HG03039 (cell line): ENCODE measurements around the gene UNC13C.
A peak's percentile ranks its signal among the peaks of the same experiment; 100 is the strongest.

ENCODE experiments used
- ATAC-seq: cut with Tn5 transposase; IDR thresholded peaks from one replicate; pipeline ENCODE4 v1.9.1; 2021; ENCODE audit warnings: mild to moderate bottlenecking, moderate library complexity; ENCODE audit not compliant: unreplicated experiment

Gene UNC13C

DNA sequence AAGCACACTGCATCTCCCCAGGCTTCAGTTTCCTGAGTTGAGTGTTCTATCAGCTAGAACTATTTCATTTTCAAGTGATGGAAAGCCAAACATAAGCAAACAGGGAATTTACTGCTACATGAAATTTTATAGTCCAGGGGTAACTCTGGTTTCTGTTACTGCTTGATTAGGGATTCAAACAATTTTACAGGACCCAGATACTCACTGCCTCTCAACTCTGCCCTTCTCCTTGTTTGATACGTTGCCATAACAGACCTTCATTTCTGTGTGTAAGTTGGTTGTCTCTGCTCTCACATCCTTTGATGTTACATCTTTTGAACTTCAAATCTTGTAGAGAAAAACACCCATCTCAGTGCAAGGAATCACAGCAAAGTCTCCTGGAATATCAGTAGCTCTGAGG, 572.7 kb downstream of the UNC13C start:
- no peak for ATAC-seq

DNA sequence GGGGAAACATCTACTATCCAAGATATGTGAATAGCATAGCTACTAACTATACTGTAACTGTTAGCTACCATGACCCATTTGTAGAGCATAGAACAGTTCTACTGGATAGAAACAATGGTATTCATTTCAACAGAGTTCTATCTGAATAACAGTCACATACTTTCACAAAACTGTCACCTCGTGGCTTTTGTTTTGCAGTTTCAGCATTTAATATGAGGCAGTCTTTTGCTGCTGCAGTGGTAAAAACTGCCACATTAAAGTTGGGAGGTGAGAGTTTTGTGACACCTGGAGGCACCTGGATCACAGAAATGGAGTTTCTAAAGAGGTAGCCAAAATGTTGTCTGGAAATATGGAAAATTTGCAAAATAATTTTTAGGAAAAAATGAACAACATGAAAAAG, 578.0 kb downstream of the UNC13C start:
- no peak for ATAC-seq

- ATAC-seq, result no peak
These were observed 581.3 kb downstream of the UNC13C start for GRCh38 chr15:54559405-54560069.

DNA sequence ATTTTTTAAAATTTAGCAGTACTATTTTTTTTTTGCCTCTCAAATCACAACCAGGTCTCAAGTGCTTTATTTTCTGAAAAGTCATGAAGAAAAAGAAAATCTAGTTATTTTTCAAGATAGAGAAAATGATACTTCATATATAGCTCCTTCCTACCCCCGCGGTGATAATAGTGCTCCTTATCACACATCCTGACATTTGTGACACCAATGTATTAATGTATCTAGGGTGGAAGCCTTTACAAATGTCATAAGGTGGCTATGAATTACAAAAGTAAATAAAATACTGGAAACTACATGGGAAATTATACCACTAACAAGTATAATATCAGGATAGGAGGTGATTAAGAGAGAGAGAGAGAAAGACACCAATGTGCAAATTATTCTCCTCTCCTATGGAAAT, 582.2 kb downstream of the UNC13C start:
- no peak for ATAC-seq

DNA sequence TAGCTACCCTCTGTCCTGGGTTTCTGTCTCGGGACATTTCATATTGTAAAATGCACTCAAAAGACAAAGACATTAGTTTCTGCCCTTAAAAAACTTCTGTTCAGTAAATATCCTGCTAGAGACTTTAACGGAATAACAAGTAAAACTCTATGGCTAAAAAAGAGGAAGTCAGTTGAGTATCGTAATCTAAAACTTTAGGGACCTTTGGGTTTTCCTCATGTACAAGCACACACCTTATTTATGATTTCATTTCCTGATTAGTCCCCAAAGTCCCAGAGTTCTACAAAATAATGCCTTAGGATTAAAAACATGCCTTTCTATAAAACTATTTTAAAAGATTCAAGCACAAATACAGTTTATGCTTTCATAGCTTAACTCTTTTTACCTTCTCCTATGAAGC, 585.9 kb downstream of the UNC13C start:
- ATAC-seq, result no peak

- no peak for ATAC-seq
These were observed 588.4 kb downstream of the UNC13C start for GRCh38 chr15:54566654-54567053.

GRCh38 chr15:54567408-54568035, 589.3 kb downstream of the UNC13C start:
- ATAC-seq, result no peak

- ATAC-seq, result no peak
These were observed 590.1 kb downstream of the UNC13C start for GRCh38 chr15:54568381-54568780.

DNA sequence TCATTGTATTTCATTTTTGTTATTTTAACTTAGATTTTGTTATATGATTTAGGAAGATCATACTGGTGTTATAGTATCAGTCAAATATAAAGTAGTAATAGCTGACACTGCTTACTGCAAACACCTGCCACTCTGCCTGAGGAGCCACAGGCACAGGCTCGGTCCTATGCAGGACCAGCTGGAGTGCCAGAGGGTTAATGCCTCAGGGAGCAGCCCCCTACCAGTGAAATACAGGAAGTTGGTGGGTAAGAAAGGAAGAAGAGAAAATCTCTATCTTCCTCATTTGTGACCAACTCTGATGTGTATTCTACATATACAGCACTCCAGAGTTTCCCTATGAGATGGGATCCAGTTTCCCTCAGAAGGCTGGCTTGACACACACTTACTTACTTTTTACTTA, 593.3 kb downstream of the UNC13C start:
- ATAC-seq, result no peak

- ATAC-seq, result no peak
These were observed 597.3 kb downstream of the UNC13C start for GRCh38 chr15:54575586-54575985.

DNA sequence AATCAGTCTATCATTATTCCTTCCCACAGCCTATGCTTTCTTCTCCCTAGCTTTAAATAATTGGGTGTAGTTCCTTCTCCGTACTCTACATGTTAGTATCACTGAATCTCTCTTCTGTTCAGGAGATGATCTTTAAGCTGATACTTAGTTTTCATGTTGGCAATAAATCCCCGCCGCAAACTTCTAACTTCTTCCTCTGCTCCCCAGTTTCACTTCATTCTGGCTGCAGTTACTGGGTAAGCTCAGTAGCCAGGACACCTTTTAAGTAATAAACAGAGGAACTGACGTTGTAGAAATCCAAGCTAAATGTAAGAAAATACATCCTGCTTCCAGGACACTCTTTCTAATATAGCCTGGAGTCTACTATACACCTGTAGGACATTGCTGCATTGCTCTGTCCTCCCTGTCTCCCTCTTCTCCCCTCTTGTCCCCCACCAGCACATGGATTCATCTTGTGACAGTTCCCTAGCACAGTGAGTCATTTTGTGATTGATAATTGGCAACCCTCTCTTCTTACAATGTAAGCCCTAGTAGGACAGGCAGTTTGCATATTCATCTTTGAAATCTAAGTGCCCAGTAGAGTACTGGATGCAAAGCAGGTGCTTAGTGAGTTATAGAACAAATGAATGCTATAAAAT, 598.2 kb downstream of the UNC13C start:
- no peak for ATAC-seq

GRCh38 chr15:54577476-54578250, 599.4 kb downstream of the UNC13C start:
- ATAC-seq, result no peak

DNA sequence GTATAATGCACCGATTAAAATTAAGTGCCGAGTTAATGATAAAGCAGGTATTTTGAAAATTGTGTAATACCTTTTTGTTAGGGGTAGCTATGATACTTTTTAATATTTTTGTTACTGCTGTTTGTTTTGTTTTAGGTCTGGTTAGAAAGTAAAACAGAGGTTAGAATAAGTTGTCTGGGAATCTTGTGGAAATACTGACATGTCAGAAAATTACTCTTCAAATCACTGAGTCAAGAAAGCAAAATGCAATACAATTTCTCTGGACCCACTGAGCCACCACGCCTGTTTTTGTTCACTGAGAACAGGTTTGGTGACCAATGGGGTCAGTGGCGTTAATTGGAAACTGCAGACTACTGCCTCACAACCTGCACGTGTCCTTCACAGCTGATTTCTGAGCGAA, 601.6 kb downstream of the UNC13C start:
- ATAC-seq, result no peak

DNA sequence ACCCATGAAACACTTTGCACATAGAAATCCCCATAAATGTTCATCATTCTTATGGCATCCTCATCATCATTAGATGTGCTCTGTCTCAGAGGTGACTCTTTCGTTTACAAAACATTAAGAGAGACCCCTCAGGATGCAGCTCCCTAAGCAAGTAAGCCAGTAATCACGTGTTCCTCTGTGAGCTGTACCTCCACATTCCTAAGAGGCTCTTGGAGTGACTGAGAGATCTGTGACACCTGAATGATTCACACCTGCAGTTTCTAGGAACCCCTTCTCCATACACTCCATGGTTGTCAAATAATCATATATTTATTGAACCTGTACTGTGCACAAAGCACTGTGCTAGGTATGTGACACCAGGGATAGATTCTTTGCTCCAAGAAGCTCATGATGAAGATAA, 602.4 kb downstream of the UNC13C start:
- ATAC-seq, result no peak

DNA sequence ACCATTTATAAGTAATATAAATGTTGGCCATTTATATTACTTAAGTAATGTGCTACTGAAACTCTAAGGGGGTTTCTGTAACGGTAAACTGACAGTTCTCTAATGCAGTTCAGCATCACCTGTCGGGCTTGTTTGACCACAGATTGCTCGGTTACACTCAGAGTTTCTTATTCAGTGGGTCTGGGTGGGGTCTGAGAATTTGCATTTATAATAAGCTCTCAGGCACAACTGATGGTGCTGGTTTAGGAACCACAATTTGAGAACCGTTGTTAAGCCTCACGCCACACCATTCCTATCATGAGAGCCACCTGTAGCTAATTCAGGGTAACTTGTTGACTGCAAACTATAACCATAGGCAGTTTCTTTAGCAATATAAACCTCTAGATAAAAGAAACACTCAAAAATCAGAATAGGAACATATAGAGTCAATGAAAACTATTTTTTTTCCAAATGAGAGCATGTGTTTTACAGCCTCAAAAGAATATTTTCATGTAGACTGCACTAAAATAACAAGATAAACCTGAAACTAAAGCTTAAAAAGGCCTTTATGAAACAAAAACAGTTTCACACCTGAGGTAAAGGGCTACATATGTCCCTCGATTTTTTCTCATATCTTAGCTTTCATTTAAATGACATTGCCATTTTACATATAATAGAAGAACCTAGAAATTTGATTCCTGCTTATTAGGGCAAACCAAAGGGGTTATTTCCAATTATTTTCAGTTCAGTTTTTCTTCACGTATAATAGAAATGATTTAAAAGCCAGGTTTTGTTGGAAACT, 604.8 kb downstream of the UNC13C start:
- peak; percentile 44 for ATAC-seq

- ATAC-seq, result no peak
These were observed 606.8 kb downstream of the UNC13C start for GRCh38 chr15:54585063-54585462.

GRCh38 chr15:54594115-54594514, 615.9 kb downstream of the UNC13C start:
- no peak for ATAC-seq

DNA sequence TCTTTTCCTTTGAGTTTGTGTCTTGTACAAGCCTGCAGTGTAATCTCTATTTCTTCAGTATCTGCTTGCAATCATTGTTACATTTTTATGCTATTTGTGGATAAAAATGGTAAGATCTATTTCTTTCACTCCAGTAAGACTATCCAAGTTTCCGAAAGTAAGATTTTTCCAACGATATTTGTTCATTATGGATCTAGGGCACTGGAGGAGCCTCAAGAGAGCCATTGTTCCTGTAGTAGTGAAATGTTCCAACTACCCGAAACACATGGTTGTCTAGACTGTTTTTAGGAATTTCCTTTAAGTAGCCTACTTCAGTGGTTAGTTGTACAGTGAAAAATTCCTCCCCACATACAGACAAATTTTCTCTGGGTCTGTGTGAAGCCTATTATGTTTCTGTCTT, 621.1 kb downstream of the UNC13C start:
- ATAC-seq, result no peak

DNA sequence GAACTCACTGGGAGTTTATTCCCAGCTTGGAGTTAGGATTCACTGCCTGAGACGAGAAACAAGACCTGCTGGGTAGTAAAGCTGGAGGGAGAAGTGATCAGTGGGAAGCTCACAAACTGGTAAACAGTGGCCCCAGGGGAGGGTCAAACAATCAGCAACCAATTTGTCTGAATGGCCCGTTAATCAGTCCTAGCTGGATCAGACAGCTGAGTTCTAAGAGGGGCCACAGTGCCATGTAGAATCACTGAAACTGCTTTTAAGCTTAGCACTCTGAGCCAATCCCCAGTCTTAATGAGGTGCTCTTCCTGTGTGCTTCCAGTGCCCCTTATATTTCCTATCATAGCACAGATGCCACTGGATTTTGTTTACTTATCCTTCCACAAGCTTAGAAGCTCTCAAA, 626.8 kb downstream of the UNC13C start:
- ATAC-seq, result no peak

GRCh38 chr15:54605556-54605955, 627.3 kb downstream of the UNC13C start:
- no peak for ATAC-seq
